H9 (cell line): ENCODE measurements around the gene NPHP4. TPM values are rescaled to one million over a fixed set of nuclear protein-coding genes. Genes with fewer than 3 reads are reported as not detected.

ENCODE experiments used
- DNase-seq: peaks from one replicate; pipeline ENCODE4 v3.0.0-alpha.2; 2017
- H2AFZ ChIP-seq: one replicate; pipeline ENCODE4 v1.6.1; 2013; ENCODE audit warnings: mild to moderate bottlenecking, low read length, control low read depth, moderate library complexity
- H2AK5ac ChIP-seq: 2 replicates; pipeline ENCODE4 v1.6.1; 2013; ENCODE audit warnings: low read length, control low read depth, mixed read lengths; ENCODE audit not compliant: insufficient read length
- H2BK120ac ChIP-seq: one replicate; pipeline ENCODE4 v1.6.1; 2013; ENCODE audit warnings: low read depth, mild to moderate bottlenecking, low read length, control low read depth, inconsistent platforms; ENCODE audit not compliant: poor library complexity, severe bottlenecking
- H2BK12ac ChIP-seq: 2 replicates; pipeline ENCODE4 v1.6.1; 2013; ENCODE audit warnings: low read length, control low read depth, mixed read lengths, low read depth; ENCODE audit not compliant: insufficient read length
- H2BK15ac ChIP-seq: 2 replicates; pipeline ENCODE4 v1.6.1; 2013; ENCODE audit warnings: low read depth, low read length, control low read depth
- H2BK20ac ChIP-seq: one replicate; pipeline ENCODE4 v1.6.1; 2013; ENCODE audit warnings: low read depth, mild to moderate bottlenecking, low read length, control low read depth, inconsistent platforms; ENCODE audit not compliant: poor library complexity, severe bottlenecking
- H2BK5ac ChIP-seq: 2 replicates; pipeline ENCODE4 v1.6.1; 2013; ENCODE audit warnings: low read length, control low read depth, mixed read lengths; ENCODE audit not compliant: insufficient read length
- H3K14ac ChIP-seq: 2 replicates; pipeline ENCODE4 v1.6.1; 2013; ENCODE audit warnings: low read length, control low read depth; ENCODE audit not compliant: insufficient read depth
- H3K18ac ChIP-seq: 2 replicates; pipeline ENCODE4 v1.6.1; 2013; ENCODE audit warnings: low read depth, mild to moderate bottlenecking, mixed read lengths, low read length, control low read depth; ENCODE audit not compliant: insufficient read length
- H3K23ac ChIP-seq: 2 replicates; pipeline ENCODE4 v1.6.1; 2013; ENCODE audit warnings: low read length, control low read depth, mixed read lengths, low read depth; ENCODE audit not compliant: insufficient read length
- H3K23me2 ChIP-seq: 2 replicates; pipeline ENCODE4 v1.6.1; 2013; ENCODE audit warnings: low read depth, mild to moderate bottlenecking, mixed read lengths, low read length, control low read depth; ENCODE audit not compliant: insufficient read length, poor library complexity, severe bottlenecking
- H3K27ac ChIP-seq: 2 replicates; pipeline ENCODE4 v1.5.1; 2013; ENCODE audit warnings: low read length, control low read depth, mixed read lengths, low read depth; ENCODE audit not compliant: insufficient read length
- H3K27me3 ChIP-seq: 2 replicates; pipeline ENCODE4 v1.6.1; 2013; ENCODE audit warnings: low read length, control low read depth, inconsistent platforms; ENCODE audit not compliant: insufficient read depth
- H3K4ac ChIP-seq: 2 replicates; pipeline ENCODE4 v1.6.1; 2013; ENCODE audit warnings: low read depth, mild to moderate bottlenecking, control low read depth, inconsistent platforms, low read length, moderate library complexity
- H3K4me1 ChIP-seq: 2 replicates; pipeline ENCODE4 v1.6.1; 2013; ENCODE audit warnings: low read length, control low read depth, inconsistent platforms; ENCODE audit not compliant: insufficient read depth
- H3K4me2 ChIP-seq: 2 replicates; pipeline ENCODE4 v1.6.1; 2013; ENCODE audit warnings: low read length, control low read depth, mixed read lengths; ENCODE audit not compliant: insufficient read length, insufficient read depth
- H3K56ac ChIP-seq: 2 replicates; pipeline ENCODE4 v1.6.1; 2013; ENCODE audit warnings: low read depth, mild to moderate bottlenecking, mixed read lengths, low read length, control low read depth; ENCODE audit not compliant: insufficient read length
- H3K79me1 ChIP-seq: 2 replicates; pipeline ENCODE4 v1.6.1; 2013; ENCODE audit warnings: low read depth, mild to moderate bottlenecking, moderate library complexity, low read length, control low read depth, inconsistent platforms; ENCODE audit not compliant: insufficient read depth, poor library complexity, severe bottlenecking
- H3K79me2 ChIP-seq: 2 replicates; pipeline ENCODE4 v1.6.1; 2013; ENCODE audit warnings: low read length, control low read depth, inconsistent platforms; ENCODE audit not compliant: insufficient read depth
- H3K9ac ChIP-seq: 2 replicates; pipeline ENCODE4 v1.6.1; 2013; ENCODE audit warnings: low read length, control low read depth, mixed read lengths; ENCODE audit not compliant: insufficient read length; ENCODE audit errors: extremely low read depth
- H3K9me3 ChIP-seq: one replicate; pipeline ENCODE4 v1.6.1; 2013; ENCODE audit warnings: low read depth, low read length, inconsistent platforms; ENCODE audit not compliant: control insufficient read depth
- H3T11ph ChIP-seq: one replicate; pipeline ENCODE4 v1.6.1; 2013; ENCODE audit warnings: mild to moderate bottlenecking, low read length, control low read depth, inconsistent platforms
- H4K20me1 ChIP-seq: one replicate; pipeline ENCODE4 v1.6.1; 2013; ENCODE audit not compliant: control insufficient read depth, insufficient read length, insufficient read depth
- H4K5ac ChIP-seq: 2 replicates; pipeline ENCODE4 v1.6.1; 2013; ENCODE audit warnings: low read depth, mild to moderate bottlenecking, mixed read lengths, low read length, control low read depth; ENCODE audit not compliant: insufficient read length
- H4K8ac ChIP-seq: replicated peaks from 2 replicates; pipeline ENCODE4 v1.6.1; 2013; ENCODE audit warnings: low read length, control low read depth, mixed read lengths, low read depth; ENCODE audit not compliant: insufficient read length
- H4K91ac ChIP-seq: 2 replicates; pipeline ENCODE4 v1.6.1; 2013; ENCODE audit warnings: low read depth, mild to moderate bottlenecking, moderate library complexity, mixed read lengths, low read length, control low read depth; ENCODE audit not compliant: insufficient read length
- H3K27ac Mint-ChIP-seq, 3 experiments: 2 replicates in 2 of 3; 3 replicates in 1 of 3; pipeline ENCODE4 v1.8.0; 2020 to 2021; ENCODE audit warnings: mixed read lengths in 3 of 3, mild to moderate bottlenecking in 1 of 3, moderate library complexity in 1 of 3
- H3K27me3 Mint-ChIP-seq: 2 replicates; pipeline ENCODE4 v1.8.0; 2021; ENCODE audit warnings: low read depth, mild to moderate bottlenecking, moderate library complexity, mixed read lengths
- H3K36me3 Mint-ChIP-seq, 3 experiments: 2 replicates in 2 of 3; 3 replicates in 1 of 3; pipeline ENCODE4 v1.8.0; 2020 to 2021; ENCODE audit warnings: low read depth in 3 of 3, mixed read lengths in 3 of 3; ENCODE audit not compliant: insufficient read depth in 1 of 3
- H3K4me1 Mint-ChIP-seq, 2 experiments: 2 replicates each; pipeline ENCODE4 v1.8.0; 2020; ENCODE audit warnings: mixed read lengths in 2 of 2
- H3K4me3 Mint-ChIP-seq, 2 experiments: 2 replicates in 1 of 2; 3 replicates in 1 of 2; pipeline ENCODE4 v1.8.0; 2020 to 2021; ENCODE audit warnings: mild to moderate bottlenecking in 2 of 2, mixed read lengths in 2 of 2, moderate library complexity in 1 of 2
- H3K9me3 Mint-ChIP-seq, 2 experiments: 2 replicates in 1 of 2; 3 replicates in 1 of 2; pipeline ENCODE4 v1.8.0; 2020; ENCODE audit warnings: mild to moderate bottlenecking in 2 of 2, mixed read lengths in 2 of 2, moderate library complexity in 1 of 2
- CTCF ChIP-seq: fragments of 200-600 bp; sonication (generic); conservative IDR thresholded peaks from 3 replicates; pipeline ENCODE4 v1.8.0; 2021; ENCODE audit warnings: antibody characterized with exemption, mild to moderate bottlenecking
- WGBS: extraction: QIAGEN DNeasy Blood & Tissue Kit; methylation state at CpG from one replicate; pipeline ENCODE4 v1.1.7; 2013; ENCODE audit warnings: missing lambda C conversion rate, low lambda C conversion rate, mixed read lengths; ENCODE audit not compliant: insufficient read length; ENCODE audit errors: extremely low coverage; 5-methylcytosine and 5-hydroxymethylcytosine counted together
- total RNA-seq: library from RNA; stranded (reverse); gene quantifications from 2 replicates; pipeline ENCODE4 v1.2.1, GENCODE V29; 2021

Gene NPHP4
- total RNA-seq, 1 experiment from 2014 or later = 17.6 TPM

DNA sequence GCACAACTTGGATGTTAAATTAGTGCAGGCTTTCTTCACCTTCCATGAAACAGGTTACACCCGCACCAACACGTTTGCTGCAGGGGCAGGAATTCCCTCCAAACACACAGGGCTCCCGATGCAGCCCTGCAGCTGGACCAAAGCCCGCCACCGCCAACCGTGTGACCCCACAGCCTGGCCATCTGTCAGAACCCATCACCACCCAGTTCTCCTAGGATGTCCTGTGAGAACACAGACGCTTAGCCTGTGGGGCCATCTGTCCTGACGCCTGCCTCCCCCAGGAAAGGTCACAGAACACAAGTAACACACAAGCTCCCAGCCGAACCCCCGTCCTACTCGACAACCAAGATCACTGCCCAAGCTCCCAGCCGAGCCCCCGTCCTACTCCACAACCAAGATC, 108.1 kb downstream of the NPHP4 start:
- no peaks in the 10 kb centered on the region for H3K23me2 ChIP-seq
- H3K23ac ChIP-seq = no peak overlapping the region
- no peak overlapping the region for H2BK12ac ChIP-seq
- no peaks in the 10 kb centered on the region for H3K9me3 ChIP-seq
- no peak overlapping the region; a peak in 1 of 7 replicates for H3K27ac Mint-ChIP-seq
- H4K91ac ChIP-seq = no peak overlapping the region
- no peaks in the 10 kb centered on the region for H3K79me2 ChIP-seq
- no peak overlapping the region for H2BK120ac ChIP-seq
- peaks cover 2% of the 10 kb centered on the region; the same call in 1 of the 2 replicates for H3K27me3 Mint-ChIP-seq
- TF ChIP-seq CTCF = no peak
- H4K5ac ChIP-seq = no peak overlapping the region
- peaks cover 27 to 44% (median 40%) of the 10 kb centered on the region in 3 experiments for H3K36me3 Mint-ChIP-seq
- peaks cover 5 to 11% of the 10 kb centered on the region in 2 experiments for H3K4me1 Mint-ChIP-seq
- no peak overlapping the region for H2AK5ac ChIP-seq
- no peak overlapping the region for H2BK5ac ChIP-seq
- no peaks in the 10 kb centered on the region for H3K27me3 ChIP-seq
- H3K4me3 Mint-ChIP-seq = no peak overlapping the region
- H3K4me2 ChIP-seq = no peak overlapping the region
- no CpG with 5 or more reads among the region's 13 CpGs for WGBS
- H3K27ac ChIP-seq = no peak overlapping the region
- no peak overlapping the region for H2BK15ac ChIP-seq
- no peaks in the 10 kb centered on the region for H3K4me1 ChIP-seq
- H3K4ac ChIP-seq = no peak overlapping the region
- no peak overlapping the region for H2BK20ac ChIP-seq
- no peak overlapping the region for H3K56ac ChIP-seq
- no peaks in the 10 kb centered on the region for H3K79me1 ChIP-seq
- no peak overlapping the region for H4K8ac ChIP-seq
- no peak for DNase-seq
- H2AFZ ChIP-seq = no peak overlapping the region
- no peak overlapping the region for H3T11ph ChIP-seq
- no peak overlapping the region for H3K18ac ChIP-seq
- H4K20me1 ChIP-seq = no peaks in the 10 kb centered on the region
- H3K14ac ChIP-seq = no peak overlapping the region
- peaks cover 6 to 7% of the 10 kb centered on the region in 2 experiments; a peak in 4 of 5 replicates for H3K9me3 Mint-ChIP-seq
- no peak overlapping the region for H3K9ac ChIP-seq
